ENCODE results near the gene C2CD4C.

The C2CD4C gene

GRCh38 chr19:443005-443404 lies 34.1 kb upstream of the C2CD4C start:
- no peak overlapping the region for H3K27ac ChIP-seq
- TF ChIP-seq CTCF (IDR thresholded peaks at IDR 0.05) (no peak), ZFX (IDR thresholded peaks at IDR 0.05; ENCODE audit: borderline replicate concordance) (no peak)

DNA sequence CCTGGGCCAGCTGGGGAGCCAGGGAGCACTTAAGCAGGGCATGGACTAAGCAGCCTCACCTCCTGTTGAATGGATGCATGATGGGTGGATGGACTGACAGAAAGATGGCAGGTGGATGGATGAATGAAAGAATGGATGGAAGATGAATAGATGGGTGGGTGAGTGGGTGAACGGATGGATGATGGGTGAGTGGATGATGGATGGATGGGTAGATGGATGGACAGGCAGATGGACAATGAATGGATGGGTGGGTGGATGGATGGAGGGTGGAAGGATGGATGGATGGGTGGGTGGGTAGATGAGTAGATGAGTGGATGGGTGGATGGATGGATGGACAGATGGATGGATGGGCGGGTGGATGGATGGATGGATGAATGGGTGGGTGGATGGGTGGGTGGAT lies 33.1 kb upstream of the C2CD4C start:
- TF ChIP-seq CTCF (IDR thresholded peaks at IDR 0.05) (no peak), ZFX (IDR thresholded peaks at IDR 0.05; ENCODE audit: borderline replicate concordance) (no peak)
- H3K27ac ChIP-seq = no peak overlapping the region

- H3K27ac ChIP-seq = no peak overlapping the region
- no peak for TF ChIP-seq CTCF (IDR thresholded peaks at IDR 0.05)
- no peak for TF ChIP-seq ZFX (IDR thresholded peaks at IDR 0.05; ENCODE audit: borderline replicate concordance)
Measured at GRCh38 chr19:441213-441836, 32.4 kb upstream of the C2CD4C start.

GRCh38 chr19:440391-441212 lies 31.7 kb upstream of the C2CD4C start:
- TF ChIP-seq CTCF (IDR thresholded peaks at IDR 0.05) = no peak
- TF ChIP-seq ZFX (IDR thresholded peaks at IDR 0.05; ENCODE audit: borderline replicate concordance) = no peak

DNA sequence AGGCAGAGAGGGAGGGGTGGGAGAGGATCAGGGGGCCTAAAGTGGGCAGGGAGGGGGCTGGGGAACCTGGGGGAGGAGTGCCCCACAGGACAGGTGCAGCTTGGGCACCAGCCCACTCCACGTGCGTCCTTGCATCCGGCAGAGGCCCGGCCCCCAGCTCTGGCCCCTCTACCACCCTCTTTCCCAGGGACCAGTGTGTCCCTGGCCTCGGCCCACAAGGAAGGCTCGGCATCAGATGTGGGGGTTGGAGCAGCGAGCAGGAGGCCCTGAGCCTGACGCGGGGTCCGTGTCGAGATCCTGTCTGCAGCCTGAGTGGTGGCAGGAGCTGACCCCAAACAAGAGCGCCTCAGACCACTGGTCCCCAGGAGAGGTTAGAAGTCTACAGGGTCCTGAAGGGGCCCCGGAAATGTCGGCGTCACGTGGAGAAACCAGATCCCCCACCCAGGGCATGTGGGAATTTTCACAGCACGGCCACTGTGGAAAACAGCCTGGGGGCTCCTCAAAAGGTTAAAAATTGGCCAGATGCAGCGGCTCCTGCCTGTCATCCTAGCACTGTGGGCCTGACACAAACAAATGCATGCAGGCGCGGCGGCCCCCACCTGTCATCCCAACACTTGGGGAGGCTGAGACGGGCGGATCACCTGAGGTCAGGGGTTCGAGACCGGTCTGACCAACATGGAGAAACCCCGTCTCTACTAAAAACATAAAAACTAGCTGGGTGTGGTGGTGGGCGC lies 30.4 kb upstream of the C2CD4C start:
- H3K27ac ChIP-seq = no peak overlapping the region
- TF ChIP-seq CTCF (IDR thresholded peaks at IDR 0.05) = no peak
- TF ChIP-seq ZFX (IDR thresholded peaks at IDR 0.05; ENCODE audit: borderline replicate concordance) = no peak

More at GRCh38 chr19:440391-441212, 31.7 kb upstream of the C2CD4C start:
- H3K27ac ChIP-seq = no peak overlapping the region

- no peak for TF ChIP-seq ZFX (IDR thresholded peaks at IDR 0.05; ENCODE audit: borderline replicate concordance)
- no peak for TF ChIP-seq CTCF (IDR thresholded peaks at IDR 0.05)
- no peak overlapping the region for H3K27ac ChIP-seq
Measured at GRCh38 chr19:438416-438958, 29.5 kb upstream of the C2CD4C start.
